ENCODE data around the gene SLC25A25.

DNA sequence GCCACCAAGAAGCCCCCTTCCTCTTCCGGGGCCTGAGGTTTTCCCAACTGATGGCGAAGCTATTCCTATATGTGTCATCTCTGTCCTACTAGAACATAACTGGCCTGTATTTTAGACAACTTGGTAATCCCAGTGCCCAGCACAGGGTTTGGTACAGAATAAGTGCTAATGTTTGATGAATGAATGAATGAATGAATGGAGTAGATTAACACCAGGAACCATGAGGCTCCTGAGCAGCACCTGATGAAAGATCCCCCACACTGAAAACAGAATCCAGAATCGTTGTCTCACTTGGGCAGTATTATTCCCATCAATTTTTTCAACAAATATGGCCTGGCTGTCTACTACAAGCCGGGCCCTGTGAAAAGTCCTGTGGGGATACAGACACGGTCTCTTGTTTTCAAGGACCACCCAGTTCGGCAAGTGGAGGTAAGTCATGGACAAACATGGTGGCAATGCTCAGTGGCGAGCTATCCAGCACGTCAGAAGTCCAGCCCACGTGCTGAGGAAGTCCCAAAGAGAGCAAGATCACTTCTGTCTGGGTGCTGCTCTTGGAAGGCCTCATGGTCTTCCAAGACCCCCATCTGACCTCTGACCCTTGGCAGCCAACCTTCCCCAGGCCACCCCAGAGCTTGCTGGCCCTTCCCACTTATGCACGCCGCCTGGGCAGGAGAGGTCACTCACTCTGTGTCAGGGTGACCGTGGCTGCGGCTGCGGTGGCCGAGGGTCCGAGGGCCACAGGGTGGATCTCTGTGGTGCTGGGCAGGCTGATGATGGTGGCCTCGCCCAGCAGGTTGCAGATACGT lies 1.9 kb upstream of the SLC25A25 start:
- TF ChIP-seq POLR2A (IDR thresholded peaks at IDR 0.05) (no peak), POLR2AphosphoS5 (IDR thresholded peaks at IDR 0.05) (no peak)
- TF ChIP-seq, protein P1, sequence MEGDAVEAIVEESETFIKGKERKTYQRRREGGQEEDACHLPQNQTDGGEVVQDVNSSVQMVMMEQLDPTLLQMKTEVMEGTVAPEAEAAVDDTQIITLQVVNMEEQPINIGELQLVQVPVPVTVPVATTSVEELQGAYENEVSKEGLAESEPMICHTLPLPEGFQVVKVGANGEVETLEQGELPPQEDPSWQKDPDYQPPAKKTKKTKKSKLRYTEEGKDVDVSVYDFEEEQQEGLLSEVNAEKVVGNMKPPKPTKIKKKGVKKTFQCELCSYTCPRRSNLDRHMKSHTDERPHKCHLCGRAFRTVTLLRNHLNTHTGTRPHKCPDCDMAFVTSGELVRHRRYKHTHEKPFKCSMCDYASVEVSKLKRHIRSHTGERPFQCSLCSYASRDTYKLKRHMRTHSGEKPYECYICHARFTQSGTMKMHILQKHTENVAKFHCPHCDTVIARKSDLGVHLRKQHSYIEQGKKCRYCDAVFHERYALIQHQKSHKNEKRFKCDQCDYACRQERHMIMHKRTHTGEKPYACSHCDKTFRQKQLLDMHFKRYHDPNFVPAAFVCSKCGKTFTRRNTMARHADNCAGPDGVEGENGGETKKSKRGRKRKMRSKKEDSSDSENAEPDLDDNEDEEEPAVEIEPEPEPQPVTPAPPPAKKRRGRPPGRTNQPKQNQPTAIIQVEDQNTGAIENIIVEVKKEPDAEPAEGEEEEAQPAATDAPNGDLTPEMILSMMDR (IDR thresholded peaks at IDR 0.05): no peak
